GM18858 (cell line): ENCODE results near the gene FOXO3.
"Not testable (repeated sequence)": the region's sequence is repeated elsewhere in the genome, so short reads cannot be mapped to it uniquely, and the experiment has no call there.

Source experiments
- ATAC-seq: cut with Tn5 transposase; IDR thresholded peaks from one replicate; pipeline ENCODE4 v1.9.1; 2021; ENCODE audit not compliant: unreplicated experiment

Gene FOXO3

DNA sequence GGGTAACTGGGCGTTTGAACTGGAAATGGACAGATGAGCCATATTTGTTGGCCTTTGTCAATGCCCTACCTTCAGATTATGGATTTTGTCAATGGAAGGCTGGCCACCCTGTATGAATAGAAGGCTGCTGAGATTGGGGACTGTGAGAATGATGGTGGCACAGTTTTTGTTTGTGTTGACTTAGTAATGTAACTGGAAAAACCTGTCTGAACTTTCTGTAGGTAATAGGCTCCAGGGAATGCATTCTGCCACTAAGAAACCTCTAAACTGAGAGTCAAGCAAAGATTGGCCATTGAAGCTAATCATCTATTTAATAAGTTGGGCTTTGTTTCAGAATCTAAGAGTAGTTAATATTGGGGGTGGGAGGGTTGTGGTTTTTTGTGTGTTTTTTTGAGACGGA lies 97.5 kb downstream of the FOXO3 start:
- no peak for ATAC-seq

GRCh38 chr6:108658785-108659184 lies 98.1 kb downstream of the FOXO3 start:
- ATAC-seq: not testable (repeated sequence)

DNA sequence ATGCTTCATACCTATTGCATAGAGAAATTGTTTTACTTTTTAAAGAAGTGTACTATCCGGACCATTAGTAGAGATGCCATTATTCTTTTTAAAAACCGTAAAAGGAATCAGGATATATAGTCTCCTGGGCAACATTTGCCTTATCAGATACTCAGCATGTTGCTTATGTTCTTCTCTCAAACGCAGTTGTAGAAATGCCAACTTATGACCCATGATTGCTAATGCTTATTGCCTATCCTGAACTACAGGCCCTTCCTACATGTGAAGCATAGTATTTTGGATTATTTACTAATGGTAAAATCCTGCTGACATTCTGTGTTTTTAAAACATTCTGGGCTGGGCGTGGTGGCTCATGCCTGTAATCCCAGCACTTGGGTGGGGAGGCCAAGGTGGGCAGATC lies 99.5 kb downstream of the FOXO3 start:
- no peak for ATAC-seq

GRCh38 chr6:108661430-108661829 lies 100.7 kb downstream of the FOXO3 start:
- no peak for ATAC-seq

- ATAC-seq: no peak
Measured at GRCh38 chr6:108661982-108662381, 101.3 kb downstream of the FOXO3 start.

DNA sequence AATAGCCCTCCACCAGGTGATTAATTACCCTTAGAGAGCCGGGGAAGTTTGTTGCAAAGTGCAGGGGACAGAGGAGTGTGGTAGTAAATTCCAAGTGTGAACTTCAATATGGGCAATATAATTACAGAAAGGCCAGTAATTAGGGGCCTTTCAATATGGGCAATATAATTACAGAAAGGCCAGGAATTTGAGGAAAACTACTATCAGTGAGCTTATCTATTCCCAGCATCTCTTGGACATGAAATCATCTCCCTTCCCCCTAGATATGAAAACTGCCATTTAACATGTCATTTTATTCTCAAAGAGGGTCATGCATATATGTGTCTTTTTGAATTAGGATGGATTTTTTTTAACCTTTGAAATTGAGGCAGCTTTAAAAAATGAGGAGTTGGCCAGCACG lies 102.0 kb downstream of the FOXO3 start:
- no peak for ATAC-seq

DNA sequence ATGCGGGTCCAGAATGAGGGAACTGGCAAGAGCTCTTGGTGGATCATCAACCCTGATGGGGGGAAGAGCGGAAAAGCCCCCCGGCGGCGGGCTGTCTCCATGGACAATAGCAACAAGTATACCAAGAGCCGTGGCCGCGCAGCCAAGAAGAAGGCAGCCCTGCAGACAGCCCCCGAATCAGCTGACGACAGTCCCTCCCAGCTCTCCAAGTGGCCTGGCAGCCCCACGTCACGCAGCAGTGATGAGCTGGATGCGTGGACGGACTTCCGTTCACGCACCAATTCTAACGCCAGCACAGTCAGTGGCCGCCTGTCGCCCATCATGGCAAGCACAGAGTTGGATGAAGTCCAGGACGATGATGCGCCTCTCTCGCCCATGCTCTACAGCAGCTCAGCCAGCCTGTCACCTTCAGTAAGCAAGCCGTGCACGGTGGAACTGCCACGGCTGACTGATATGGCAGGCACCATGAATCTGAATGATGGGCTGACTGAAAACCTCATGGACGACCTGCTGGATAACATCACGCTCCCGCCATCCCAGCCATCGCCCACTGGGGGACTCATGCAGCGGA lies 102.9 kb downstream of the FOXO3 start:
- not testable (repeated sequence) for ATAC-seq

DNA sequence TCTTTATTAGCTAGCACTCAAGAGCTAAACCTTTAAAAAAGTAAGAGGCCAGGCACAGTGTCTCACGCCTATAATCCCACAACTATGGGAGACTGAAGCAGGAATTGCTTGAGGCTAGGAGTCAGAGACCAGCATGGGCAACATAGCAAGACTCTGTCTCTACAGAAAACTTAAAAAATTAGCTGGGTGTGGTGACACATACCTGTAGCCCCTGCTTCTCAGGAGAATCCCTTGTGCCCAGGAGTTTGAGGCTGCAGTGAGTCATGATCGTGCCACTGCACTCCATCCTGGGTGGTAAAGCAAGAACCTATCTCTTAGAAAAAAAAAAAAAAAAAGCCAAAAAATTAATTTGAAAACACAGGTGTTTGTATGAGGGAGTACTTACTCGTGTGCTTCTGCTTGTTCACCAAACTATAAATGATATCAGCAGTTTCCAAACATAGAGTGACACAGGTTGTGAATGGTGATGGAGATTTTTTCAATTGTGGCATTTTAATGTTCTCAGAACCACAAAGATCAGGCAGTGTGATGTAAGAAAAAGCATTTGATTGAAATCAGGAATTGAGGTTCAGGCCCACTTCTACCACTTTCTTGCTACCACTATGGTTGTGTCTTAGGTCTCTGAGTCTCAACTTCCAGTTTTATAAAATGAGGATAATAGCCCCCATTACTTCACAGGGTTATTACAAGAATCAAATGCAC lies 104.9 kb downstream of the FOXO3 start:
- ATAC-seq: no peak

DNA sequence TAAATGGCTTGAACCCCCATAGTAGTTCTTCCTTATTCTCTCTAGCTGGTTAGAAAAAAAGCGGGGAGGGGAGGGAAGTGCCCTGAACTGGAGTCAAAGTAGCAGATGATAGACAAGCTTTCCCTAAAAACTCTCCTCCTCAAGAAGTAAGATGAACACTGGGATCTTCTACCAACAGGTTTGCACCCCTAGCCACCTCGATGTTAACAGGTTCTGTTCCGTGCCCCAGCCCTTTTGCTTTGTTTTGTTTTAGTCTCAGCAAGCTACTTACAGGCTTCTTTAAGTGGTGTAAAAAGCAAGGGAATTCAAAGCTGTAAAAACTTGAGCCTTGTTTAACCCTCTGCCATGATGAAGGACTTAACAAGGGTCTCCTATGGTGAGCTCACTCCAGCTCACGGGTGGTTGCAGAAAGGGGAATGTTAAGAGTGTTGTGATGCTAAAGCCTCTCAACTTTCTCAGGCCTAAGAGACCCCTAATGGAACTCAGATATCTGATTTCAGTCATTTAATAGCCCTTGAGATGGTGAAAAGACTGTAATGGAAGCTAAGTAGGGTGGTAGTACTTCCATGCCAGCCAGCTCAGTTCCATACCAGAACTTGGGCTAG lies 106.0 kb downstream of the FOXO3 start:
- no peak for ATAC-seq

GRCh38 chr6:108667993-108668392 lies 107.3 kb downstream of the FOXO3 start:
- no peak for ATAC-seq

GRCh38 chr6:108669673-108670072 lies 109.0 kb downstream of the FOXO3 start:
- ATAC-seq: no peak

GRCh38 chr6:108671175-108671574 lies 110.5 kb downstream of the FOXO3 start:
- ATAC-seq: no peak

- ATAC-seq: no peak
Measured at GRCh38 chr6:108671790-108672189, 111.1 kb downstream of the FOXO3 start.

DNA sequence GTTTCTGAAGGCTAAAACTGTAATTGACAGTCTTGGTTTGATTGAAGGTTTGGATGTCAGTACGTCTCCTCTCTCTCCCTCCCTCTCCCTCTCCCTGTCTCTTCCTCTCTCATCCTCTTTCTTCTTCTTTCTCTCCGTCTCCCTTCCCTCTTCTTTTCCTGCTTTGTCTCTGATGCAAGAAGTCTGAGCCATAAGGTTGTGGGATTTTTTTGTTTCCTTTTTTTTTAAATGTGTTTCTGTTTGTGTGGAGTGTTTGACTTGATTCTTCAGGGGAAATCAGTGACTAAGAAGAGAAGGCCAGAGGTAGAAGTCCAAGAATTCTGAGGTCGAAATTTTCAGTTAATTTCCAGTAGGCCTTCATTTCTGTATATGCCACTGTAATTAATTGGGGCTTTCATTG lies 111.9 kb downstream of the FOXO3 start:
- ATAC-seq: no peak

DNA sequence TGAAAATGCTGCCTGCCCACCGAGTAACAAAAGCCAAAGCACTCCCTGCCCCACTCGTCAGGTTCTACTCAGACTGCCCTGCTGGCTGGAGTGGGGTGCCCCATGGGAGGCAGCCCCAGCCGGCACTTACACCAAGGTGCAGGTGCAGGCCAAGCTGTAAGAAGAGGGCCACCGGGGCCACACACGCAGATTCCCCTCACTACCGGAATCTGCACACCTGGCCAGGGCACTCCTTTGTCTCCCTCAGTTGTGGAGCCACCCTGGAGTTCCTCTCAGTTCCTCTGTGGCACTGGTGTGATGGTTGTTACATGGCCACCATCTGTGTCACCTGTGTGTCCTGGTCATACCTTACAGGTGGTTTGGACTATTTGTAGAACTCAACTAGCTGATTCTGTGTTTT lies 112.4 kb downstream of the FOXO3 start:
- ATAC-seq: no peak

DNA sequence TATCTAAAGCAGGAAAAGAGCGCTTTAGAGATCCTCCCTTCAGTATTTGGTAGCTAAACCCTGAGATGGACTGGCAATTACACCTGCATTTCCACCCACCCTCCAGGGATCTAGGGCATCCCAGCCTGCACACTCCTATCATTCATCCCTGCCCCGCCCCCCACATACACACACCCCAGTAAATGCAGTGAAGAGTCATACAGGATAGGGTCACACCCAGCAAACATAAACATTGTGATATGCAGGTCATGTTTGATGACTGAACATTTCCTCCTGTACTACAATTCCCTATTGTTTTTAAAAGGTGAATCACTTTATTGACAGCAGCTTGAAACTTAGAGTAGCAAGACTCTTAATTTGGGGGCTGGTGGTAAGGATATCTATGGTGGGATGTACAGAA lies 112.9 kb downstream of the FOXO3 start:
- no peak for ATAC-seq

DNA sequence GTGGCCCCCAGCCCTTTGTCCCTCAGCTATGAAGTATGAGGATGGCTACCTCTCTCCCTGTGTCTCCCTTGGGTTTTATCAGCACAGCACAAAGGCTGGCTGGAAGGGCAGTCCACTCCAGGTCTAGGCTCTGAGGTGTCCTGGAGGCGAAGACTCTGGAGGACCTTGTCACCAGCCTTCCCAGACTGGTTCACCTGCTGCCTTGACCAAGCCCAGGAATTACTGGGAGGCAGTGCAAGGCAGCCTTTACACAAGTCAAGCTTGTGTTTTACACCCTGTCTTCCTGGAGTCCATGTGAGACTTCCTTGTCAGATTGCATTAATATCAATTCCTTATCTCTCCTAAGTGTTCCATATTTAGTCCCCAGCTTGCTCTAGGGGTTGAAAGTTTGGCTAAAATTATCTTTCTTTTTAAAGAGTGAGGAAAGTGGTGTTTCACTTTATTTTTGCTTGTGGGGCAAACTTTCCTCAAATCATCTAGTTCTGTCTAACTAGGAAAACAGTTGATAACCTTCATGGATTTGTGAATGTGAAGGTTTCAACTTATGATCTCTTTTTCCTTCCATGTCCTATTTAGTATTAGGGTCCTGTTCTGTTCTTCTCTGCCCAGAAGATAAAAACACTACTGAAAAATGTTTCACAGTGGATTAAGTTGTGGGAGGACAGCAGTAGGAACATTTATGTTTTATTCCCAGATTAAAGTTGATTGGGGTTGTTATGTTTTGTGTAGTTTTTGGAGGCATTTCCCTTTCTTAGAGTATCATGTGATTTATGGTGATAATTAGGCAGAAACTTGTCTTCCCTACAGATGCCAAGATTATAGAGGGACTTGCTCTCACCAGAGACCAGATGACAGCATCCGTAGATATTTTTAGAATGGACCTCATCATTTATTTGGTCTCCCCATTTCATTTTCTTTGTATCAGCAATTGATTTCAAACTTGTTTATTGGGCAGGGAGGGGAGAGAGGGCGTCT lies 114.8 kb downstream of the FOXO3 start:
- ATAC-seq: no peak

DNA sequence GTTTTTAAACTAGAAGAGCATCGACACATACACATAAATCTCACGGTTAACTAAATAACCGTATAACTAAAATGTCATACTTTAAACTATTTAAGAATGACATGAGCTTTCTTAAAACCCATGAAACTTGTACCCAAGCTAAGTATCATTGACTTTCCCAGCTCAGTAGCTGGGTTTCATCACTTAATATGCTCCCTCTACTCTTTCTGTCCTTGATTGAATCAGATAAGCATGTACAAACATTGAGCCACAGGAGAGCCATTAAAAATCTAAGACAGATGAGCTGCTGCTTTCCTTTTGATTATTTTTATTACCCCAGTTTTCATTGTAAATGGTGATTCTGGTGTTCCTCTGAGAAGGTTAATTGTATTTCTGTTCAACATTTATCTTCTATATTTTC lies 115.8 kb downstream of the FOXO3 start:
- ATAC-seq: no peak

DNA sequence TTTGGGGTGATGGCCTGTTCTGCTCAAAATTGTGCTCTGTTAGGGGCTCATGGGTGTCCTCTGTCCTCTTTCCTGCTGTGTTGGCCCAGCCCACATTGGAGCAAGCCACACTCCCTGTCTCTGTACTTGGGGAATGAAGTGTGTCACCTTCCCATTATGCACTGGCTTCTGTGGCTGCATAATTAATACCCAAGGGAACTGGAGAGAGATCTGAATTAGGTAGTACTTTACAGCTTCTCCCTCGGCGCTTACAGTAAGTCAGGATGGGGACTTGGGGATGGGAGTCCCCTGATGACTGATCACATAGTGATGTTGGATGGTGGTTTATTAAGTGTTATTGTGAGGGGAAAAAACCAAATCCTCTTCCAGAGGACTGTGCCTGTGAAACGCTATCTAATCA lies 116.6 kb downstream of the FOXO3 start:
- ATAC-seq: no peak

DNA sequence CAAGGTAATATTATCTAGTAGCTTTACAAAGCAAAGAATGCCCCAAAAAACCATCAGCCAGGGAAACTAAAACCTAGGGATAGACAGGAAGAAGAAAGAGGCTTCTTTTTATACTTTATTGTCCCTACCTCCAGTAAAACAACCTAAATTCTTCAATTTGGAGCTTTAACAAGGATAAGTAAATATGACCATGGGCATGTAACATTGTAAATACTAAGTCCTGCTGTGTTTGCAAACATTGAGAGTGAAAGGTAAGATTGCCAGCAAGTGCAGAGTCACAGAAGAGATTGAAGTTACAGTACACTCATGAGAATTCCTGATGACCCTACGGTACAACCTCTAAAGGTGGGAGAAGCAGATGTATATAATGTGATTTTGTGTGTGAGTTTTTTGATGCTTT lies 117.2 kb downstream of the FOXO3 start:
- no peak for ATAC-seq

DNA sequence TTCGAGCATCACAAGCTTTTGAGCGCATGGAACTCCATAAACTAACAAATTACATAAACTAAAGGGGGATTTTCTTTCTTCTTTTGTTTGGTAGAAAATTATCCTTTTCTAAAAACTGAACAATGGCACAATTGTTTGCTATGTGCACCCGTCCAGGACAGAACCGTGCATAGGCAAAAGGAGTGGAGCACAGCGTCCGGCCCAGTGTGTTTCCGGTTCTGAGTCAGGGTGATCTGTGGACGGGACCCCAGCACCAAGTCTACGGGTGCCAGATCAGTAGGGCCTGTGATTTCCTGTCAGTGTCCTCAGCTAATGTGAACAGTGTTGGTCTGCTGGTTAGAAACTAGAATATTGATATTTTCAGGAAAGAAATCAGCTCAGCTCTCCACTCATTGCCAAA lies 119.6 kb downstream of the FOXO3 start:
- ATAC-seq: not testable (repeated sequence)
